NB4 (cell line): ENCODE results near the gene KLHL30.

Source experiments
- CTCF ChIP-seq: IDR thresholded peaks from one replicate; pipeline ENCODE4 v1.5.1; 2012; ENCODE audit warnings: low read depth, low read length
- MAX ChIP-seq: IDR thresholded peaks from 2 replicates; pipeline ENCODE4 v1.6.1; 2011; ENCODE audit warnings: low read depth, low read length
- MYC ChIP-seq: IDR thresholded peaks from 2 replicates; pipeline ENCODE4 v1.6.1; 2011; ENCODE audit warnings: low read depth, low read length

- TF ChIP-seq CTCF (no peak), MYC (no peak), MAX (no peak)
Measured at GRCh38 chr2:238130696-238131628, 7.5 kb upstream of the KLHL30 start.
